ENCODE results near the gene WDR41. TPM values are rescaled to one million over a fixed set of nuclear protein-coding genes. Genes with fewer than 3 reads are reported as not detected.
"Not testable (repeated sequence)": the region's sequence is repeated elsewhere in the genome, so short reads cannot be mapped to it uniquely, and the experiment has no call there.

The WDR41 gene
- total RNA-seq, 4 donors from 2014 or later: 39.3 to 59.2 (median 49.2) TPM

GRCh38 chr5:77492653-77493000 lies 511 bp upstream of the WDR41 start:
- Histone ChIP-seq H3K4me3 (peak overlapping the region; percentile 21 to 88 (median 68)), H3K27ac (peak overlapping the region; percentile 85 to 98 (median 96)), H3K36me3 (peaks cover 0 to 6% (median 0%) of the 10 kb centered on the region in 3 donors), H3K27me3 (no peaks in the 10 kb centered on the region), H3K4me1 (peaks cover 0 to 27% (median 0%) of the 10 kb centered on the region in 4 donors), H3K9me3 (no peaks in the 10 kb centered on the region)
- TF ChIP-seq EP300 (IDR thresholded peaks at IDR 0.05): no peak
- TF ChIP-seq POLR2A (IDR thresholded peaks at IDR 0.05): no peak
- no peak for TF ChIP-seq CTCF (IDR thresholded peaks at IDR 0.05)
- 32 to 36% methylated on average over 4 of the region's 4 CpGs for WGBS, 2 donors
- DNase-seq (ENCODE audit: low spot score in 2 of 2): no peak

GRCh38 chr5:77490741-77491344 lies 1.3 kb downstream of the WDR41 start:
- Histone ChIP-seq H3K4me3 (peak overlapping the region; percentile 54 to 88 (median 68)), H3K27ac (peak overlapping the region in 3 of 4 donors; percentile 94 to 98 (median 97)), H3K4me1 (peaks cover 0 to 32% (median 0%) of the 10 kb centered on the region in 4 donors), H3K36me3 (peaks cover 0 to 18% (median 0%) of the 10 kb centered on the region in 3 donors)
- WGBS, 2 donors: 21 to 28% methylated on average over 11 of the region's 11 CpGs
- not testable (repeated sequence) for H3K27me3 ChIP-seq; DNase-seq (ENCODE audit: low spot score in 2 of 2); H3K9me3 ChIP-seq

GRCh38 chr5:77486344-77486962 lies 5.7 kb downstream of the WDR41 start:
- Histone ChIP-seq H3K36me3 (peaks cover 0 to 56% (median 7%) of the 10 kb centered on the region in 3 donors), H3K27ac (no peak overlapping the region), H3K4me3 (no peak overlapping the region), H3K4me1 (peaks cover 0 to 27% (median 0%) of the 10 kb centered on the region in 4 donors), H3K9me3 (no peaks in the 10 kb centered on the region), H3K27me3 (no peaks in the 10 kb centered on the region)
- TF ChIP-seq POLR2A (IDR thresholded peaks at IDR 0.05): no peak
- no peak for TF ChIP-seq EP300 (IDR thresholded peaks at IDR 0.05)
- no peak for TF ChIP-seq CTCF (IDR thresholded peaks at IDR 0.05)
- WGBS, 2 donors: 60 to 66% methylated on average over 4 of the region's 4 CpGs
- no peak for DNase-seq (ENCODE audit: low spot score in 2 of 2)

GRCh38 chr5:77483682-77484081 lies 8.4 kb downstream of the WDR41 start:
- no peaks in the 10 kb centered on the region for H3K27me3 ChIP-seq
- H3K27ac ChIP-seq: no peak overlapping the region
- no peaks in the 10 kb centered on the region for H3K9me3 ChIP-seq
- no peak for DNase-seq (ENCODE audit: low spot score in 2 of 2)
- no peak overlapping the region for H3K4me3 ChIP-seq
- TF ChIP-seq EP300 (IDR thresholded peaks at IDR 0.05): no peak
- TF ChIP-seq POLR2A (IDR thresholded peaks at IDR 0.05): no peak
- peaks cover 0 to 66% (median 7%) of the 10 kb centered on the region in 3 donors for H3K36me3 ChIP-seq
- 85 to 88% methylated on average over 2 of the region's 2 CpGs for WGBS, 2 donors
- H3K4me1 ChIP-seq: peaks cover 0 to 5% (median 0%) of the 10 kb centered on the region in 4 donors

- not testable (repeated sequence) for H3K4me1 ChIP-seq; H3K9me3 ChIP-seq; H3K27me3 ChIP-seq; DNase-seq (ENCODE audit: low spot score in 2 of 2); H3K27ac ChIP-seq; H3K4me3 ChIP-seq
- peaks cover 0 to 21% (median 0%) of the 10 kb centered on the region in 3 donors for H3K36me3 ChIP-seq
- WGBS, 2 donors: 95 to 97% methylated on average over 10 to 11 of the region's 11 CpGs
These were observed 17.1 kb downstream of the WDR41 start for GRCh38 chr5:77475041-77475440.

- H3K27me3 ChIP-seq; H3K27ac ChIP-seq; DNase-seq (ENCODE audit: low spot score in 2 of 2); H3K4me3 ChIP-seq; H3K9me3 ChIP-seq; H3K4me1 ChIP-seq: not testable (repeated sequence)
- H3K36me3 ChIP-seq: peaks cover 0 to 16% (median 0%) of the 10 kb centered on the region in 3 donors
- 95 to 97% methylated on average over 3 of the region's 3 CpGs for WGBS, 2 donors
These were observed 23.2 kb downstream of the WDR41 start for GRCh38 chr5:77468875-77469274.

- Histone ChIP-seq H3K4me3 (no peak overlapping the region), H3K4me1 (peaks cover 0 to 6% (median 0%) of the 10 kb centered on the region in 4 donors), H3K27me3 (no peaks in the 10 kb centered on the region), H3K9me3 (no peaks in the 10 kb centered on the region), H3K27ac (no peak overlapping the region), H3K36me3 (peaks cover 0 to 27% (median 0%) of the 10 kb centered on the region in 3 donors)
- TF ChIP-seq CTCF (IDR thresholded peaks at IDR 0.05): no peak
- TF ChIP-seq POLR2A (IDR thresholded peaks at IDR 0.05): no peak
- no peak for TF ChIP-seq EP300 (IDR thresholded peaks at IDR 0.05)
- no peak for DNase-seq (ENCODE audit: low spot score in 2 of 2)
- WGBS, 2 donors: 63 to 79% methylated on average over 1 of the region's 1 CpG
These were observed 28.2 kb downstream of the WDR41 start for GRCh38 chr5:77463905-77464304.

Data from tibial nerve (tissue), 4 donors.